ENCODE data around the gene PDSS2.
A peak's percentile ranks its signal among the peaks of the same experiment; 100 is the strongest.
"Not testable (repeated sequence)": the region's sequence is repeated elsewhere in the genome, so short reads cannot be mapped to it uniquely, and the experiment has no call there.

PDSS2 gene

GRCh38 chr6:107144666-107145065, 314.7 kb downstream of the PDSS2 start:
- DNase-seq, result no peak

- no peak for DNase-seq
Observed at GRCh38 chr6:107144014-107144413, 315.4 kb downstream of the PDSS2 start.

GRCh38 chr6:107140581-107140980, 318.8 kb downstream of the PDSS2 start:
- no peak for DNase-seq

- DNase-seq, result not testable (repeated sequence)
Observed at GRCh38 chr6:107136324-107136723, 323.0 kb downstream of the PDSS2 start.

- not testable (repeated sequence) for DNase-seq
Observed at GRCh38 chr6:107135048-107135680, 324.2 kb downstream of the PDSS2 start.

- peak; percentile 34 for DNase-seq
Observed at GRCh38 chr6:107132330-107132954, 326.9 kb downstream of the PDSS2 start.

GRCh38 chr6:107129370-107129925, 329.9 kb downstream of the PDSS2 start:
- DNase-seq, result peak; percentile 43

- no peak for DNase-seq
Observed at GRCh38 chr6:107128577-107128976, 330.8 kb downstream of the PDSS2 start.

- no peak for DNase-seq
Observed at GRCh38 chr6:107128175-107128574, 331.2 kb downstream of the PDSS2 start.

GRCh38 chr6:107125771-107126170, 333.6 kb downstream of the PDSS2 start:
- no peak for DNase-seq

- no peak for DNase-seq
Observed at GRCh38 chr6:107124934-107125348, 334.4 kb downstream of the PDSS2 start.

- no peak for DNase-seq
Observed at GRCh38 chr6:107123501-107123900, 335.9 kb downstream of the PDSS2 start.

- DNase-seq, result no peak
Observed at GRCh38 chr6:107122748-107123147, 336.6 kb downstream of the PDSS2 start.

- DNase-seq, result no peak
Observed at GRCh38 chr6:107121964-107122495, 337.3 kb downstream of the PDSS2 start.

- DNase-seq, result no peak
Observed at GRCh38 chr6:107121266-107121665, 338.1 kb downstream of the PDSS2 start.

- DNase-seq, result no peak
Observed at GRCh38 chr6:107120404-107120803, 339.0 kb downstream of the PDSS2 start.

- DNase-seq, result no peak
Observed at GRCh38 chr6:107118976-107119375, 340.4 kb downstream of the PDSS2 start.

GRCh38 chr6:107118540-107118939, 340.8 kb downstream of the PDSS2 start:
- not testable (repeated sequence) for DNase-seq

- DNase-seq, result no peak
Observed at GRCh38 chr6:107116931-107117330, 342.4 kb downstream of the PDSS2 start.

GRCh38 chr6:107116328-107116892, 343.0 kb downstream of the PDSS2 start:
- peak; percentile 45 for DNase-seq

GRCh38 chr6:107115695-107116327, 343.6 kb downstream of the PDSS2 start:
- DNase-seq, result peak; percentile 70

GRCh38 chr6:107114926-107115694, 344.3 kb downstream of the PDSS2 start, which contains the start of gene BEND3:
TSS of gene BEND3 (minus strand) at chr6:107115515. CDS start at chr6:107099285, 16,230 bp downstream.
- DNase-seq, result peak; percentile 66

Data from femur (tissue), 1 donor.